NCI-H748 (cell line): ENCODE measurements around the gene DPH6.

Experiments
- DNase-seq: peaks from one replicate; lab custom pipeline; 2025; ENCODE audit not compliant: unreplicated experiment; lab: John Stamatoyannopoulos, UW

Gene DPH6

DNA sequence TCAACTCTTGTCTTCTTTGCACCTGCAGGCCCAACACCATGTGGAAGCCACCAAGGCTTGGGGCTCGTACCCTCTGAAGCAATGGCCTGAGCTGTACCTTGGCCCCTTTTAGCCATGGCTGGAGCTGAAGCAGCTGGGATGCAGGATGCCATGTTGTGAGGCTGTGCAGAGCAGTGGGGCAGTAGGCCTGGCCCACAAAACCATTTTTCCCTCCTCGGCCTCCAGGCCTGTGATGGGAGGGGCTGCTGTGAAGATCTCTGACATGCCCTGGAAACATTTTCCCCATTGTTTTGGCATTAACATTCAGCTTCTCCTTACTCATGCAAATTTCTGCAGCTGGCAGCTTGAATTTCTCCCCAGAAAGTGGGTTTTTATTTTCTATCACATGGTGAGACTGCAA, 58.5 kb downstream of the DPH6 start:
- DNase-seq: no peak

DNA sequence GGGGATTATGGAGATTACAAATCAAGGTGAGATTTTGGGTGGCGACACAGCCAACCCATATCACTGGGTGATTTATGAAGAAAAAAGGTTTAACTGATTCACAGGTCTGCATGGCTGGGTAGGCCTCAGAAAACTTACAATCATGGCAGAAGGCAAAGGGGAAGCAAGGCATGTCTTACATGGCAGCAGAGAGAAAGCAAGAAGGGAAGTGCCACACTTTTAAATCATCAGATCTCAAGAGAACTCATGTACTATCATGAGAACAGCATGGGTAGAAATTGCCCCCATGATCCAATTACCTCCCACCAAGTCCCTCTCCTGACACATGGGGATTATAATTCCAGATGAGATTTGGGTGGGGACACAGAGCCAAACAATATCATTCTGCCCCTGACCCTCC, 59.7 kb downstream of the DPH6 start:
- no peak for DNase-seq

DNA sequence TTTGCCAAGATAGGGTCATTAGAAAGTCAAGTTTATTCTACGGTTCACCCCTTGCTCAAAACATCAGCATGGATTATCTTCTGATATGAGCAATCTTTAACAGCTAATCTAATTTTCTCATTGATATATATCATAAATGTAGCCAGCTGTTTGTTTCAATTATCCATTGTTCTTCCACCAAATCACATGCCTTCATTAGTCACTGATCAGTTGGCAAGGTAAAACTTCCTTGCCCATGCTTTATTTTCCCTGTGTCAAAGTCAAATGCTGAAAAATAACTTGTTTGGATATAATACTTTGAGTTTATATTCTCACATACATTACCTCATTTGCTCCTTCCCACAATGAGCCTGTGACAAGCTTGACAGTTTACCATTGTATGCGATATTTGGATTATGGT, 60.6 kb downstream of the DPH6 start:
- no peak for DNase-seq

- DNase-seq: no peak
These were observed 61.6 kb downstream of the DPH6 start for GRCh38 chr15:35484231-35484945.

DNA sequence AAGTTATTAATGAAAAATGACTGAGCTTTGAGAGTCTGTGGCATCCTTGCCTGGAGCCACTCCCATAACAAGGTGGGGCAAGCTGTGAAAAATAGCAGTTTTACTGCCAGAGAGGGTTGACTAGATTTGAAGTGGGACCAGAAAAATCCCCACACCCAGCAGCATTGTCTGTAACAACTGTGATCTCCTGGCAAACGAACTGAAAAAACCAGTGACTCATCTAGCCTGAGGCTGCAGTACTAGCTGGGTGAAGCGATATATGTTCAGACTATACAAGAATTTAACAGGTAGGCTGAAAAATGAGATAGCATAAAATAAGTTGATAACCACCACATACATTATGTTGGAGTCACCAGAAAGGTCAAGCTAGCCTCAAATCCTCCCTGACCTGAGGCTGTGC, 64.0 kb downstream of the DPH6 start:
- DNase-seq: no peak

DNA sequence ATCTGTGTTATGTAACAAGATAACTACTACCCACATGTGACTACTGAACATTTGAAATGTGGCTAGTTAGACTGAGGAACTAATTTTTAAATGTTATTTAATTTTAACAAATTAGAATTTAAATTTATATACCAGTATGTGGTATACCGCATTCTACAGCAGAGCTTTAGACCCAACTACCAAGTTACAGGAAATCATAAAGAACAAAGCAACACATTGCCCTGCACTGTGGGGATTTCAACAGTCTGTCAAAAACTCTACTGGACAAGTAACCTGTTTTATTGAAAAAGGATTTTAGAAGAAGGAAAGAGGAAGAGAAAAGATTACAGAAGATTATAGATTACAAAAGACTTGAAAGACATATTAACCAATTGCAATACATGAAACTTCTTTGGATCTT, 64.9 kb downstream of the DPH6 start:
- DNase-seq: no peak

DNA sequence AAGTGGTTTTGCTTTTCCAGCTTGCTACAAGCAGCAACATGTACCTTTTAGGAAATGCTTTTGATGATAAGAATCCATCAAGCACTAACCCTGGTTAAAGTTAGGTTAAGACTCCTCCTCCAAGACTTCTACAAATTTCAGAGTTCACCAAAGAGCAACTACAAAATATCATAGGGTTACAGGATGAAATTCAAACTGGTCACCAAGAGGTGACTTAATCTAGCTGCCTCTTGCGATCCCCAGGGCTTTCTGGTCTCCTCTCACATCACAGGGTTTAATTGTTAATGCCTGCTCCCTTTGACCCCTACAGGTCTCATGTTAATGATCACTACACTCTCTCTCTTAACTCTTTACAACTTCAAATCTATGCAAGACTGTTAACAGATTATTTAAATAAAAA, 66.5 kb downstream of the DPH6 start:
- DNase-seq: no peak

DNA sequence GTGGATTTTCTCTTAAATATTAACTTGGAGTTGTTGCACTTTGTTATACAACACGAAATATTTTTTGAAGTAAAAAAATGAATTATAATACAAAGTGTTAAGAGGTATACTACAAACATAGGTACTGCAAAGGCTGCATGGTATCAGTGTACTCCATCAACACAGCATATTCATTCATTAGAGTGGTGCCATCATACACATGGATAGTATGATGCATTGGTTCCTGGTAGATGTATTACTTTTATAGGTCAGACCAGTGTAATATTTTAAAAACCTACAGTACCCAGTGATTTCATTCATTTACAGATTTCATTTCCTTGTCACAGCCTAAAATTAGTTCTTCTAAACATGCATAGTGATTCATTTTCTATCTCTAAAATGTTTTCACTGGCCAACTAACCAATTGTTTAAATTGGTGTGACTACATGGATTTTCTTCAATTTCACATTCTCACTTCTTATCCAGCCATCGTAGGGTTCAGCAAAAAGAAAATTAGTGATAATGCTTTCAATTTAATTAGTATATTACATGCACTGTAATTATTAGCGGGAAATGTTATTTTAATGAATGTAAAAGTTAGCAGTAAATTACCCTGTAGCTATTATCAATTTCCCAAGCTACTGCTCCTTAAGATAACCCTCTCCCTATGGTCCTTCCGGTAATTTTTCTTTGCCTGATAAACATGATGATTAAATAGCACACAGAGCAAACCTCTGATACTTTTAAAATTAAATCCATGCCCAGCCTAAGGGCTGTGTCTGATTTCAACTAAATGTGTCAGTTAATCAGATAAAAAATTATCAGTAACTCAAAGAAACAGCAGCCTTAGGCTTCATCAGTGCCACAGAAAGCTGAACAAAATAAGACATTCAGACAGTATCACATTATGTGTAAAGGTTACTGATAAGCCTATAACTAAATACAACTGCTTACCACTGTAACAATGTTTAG, 68.4 kb downstream of the DPH6 start:
- no peak for DNase-seq

DNA sequence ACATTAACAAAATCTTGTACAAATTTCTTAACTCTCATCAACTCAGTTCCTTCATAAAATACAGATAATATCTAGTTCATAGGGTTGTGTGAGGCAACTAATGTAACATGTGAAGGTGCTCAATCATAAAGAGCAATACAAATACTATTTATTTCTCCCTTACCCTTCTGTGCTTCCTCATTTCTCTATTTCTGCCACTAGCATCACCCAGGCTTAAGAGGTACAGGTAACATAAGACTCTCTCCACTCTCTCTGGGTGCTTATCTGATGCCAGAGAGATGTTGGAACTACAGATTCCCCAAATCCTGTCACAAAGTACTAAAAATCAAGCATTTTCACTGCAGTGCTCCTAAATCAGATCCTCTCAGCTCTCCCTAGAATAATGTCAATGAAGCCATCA, 74.9 kb downstream of the DPH6 start:
- DNase-seq: no peak

- DNase-seq: no peak
These were observed 75.5 kb downstream of the DPH6 start for GRCh38 chr15:35470441-35470840.

GRCh38 chr15:35466476-35466875, 79.5 kb downstream of the DPH6 start:
- no peak for DNase-seq

DNA sequence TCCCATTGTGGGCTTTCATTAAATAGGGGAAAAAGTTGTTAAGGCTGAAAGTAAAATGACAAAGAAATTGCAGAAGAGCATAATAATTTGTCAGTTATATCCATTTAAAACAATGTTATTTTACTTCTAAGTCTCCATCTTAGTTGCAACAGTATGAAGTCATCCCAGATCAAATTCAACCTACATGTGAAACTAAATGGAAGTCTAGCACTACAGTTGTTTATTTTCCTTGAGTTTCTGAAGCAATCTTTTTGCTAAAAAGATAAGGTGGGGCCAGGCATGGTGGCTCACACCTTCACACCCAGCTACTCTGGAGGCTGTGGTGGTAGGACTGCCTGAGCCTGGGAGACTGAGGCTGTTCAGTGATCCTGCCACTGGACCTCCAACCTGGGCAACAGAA, 80.2 kb downstream of the DPH6 start:
- DNase-seq: no peak

GRCh38 chr15:35460616-35461015, 85.3 kb downstream of the DPH6 start:
- no peak for DNase-seq

DNA sequence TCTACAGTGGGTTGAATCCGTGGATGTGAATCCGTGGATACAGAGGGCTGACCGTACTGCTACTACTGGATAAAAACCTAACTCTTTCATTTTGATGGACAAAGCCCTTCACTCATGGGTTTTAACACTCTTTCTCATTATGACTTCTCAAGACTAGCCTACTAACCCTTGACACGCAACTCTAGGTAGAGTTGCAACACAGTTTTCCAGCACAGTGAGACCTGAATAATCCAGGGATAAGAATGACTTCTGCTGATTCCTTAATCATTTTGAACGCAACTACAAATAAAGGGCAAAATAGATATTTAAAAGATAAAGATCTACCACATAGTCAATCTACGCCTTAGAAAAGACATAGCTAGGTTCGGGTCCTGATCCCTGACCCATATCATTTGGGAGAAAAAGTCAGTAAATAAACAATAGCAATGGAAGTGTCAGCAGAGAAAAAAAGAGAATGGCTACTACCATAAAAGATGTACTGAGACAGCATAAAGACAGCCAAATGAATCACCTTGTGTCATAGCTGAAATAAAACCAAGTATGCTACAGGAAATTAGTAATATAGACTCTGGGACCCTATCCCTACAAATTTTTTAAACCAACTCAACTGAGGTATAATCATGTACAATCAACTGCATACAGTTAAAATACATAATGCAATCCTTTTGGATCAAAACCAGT, 87.6 kb downstream of the DPH6 start:
- DNase-seq: no peak

DNA sequence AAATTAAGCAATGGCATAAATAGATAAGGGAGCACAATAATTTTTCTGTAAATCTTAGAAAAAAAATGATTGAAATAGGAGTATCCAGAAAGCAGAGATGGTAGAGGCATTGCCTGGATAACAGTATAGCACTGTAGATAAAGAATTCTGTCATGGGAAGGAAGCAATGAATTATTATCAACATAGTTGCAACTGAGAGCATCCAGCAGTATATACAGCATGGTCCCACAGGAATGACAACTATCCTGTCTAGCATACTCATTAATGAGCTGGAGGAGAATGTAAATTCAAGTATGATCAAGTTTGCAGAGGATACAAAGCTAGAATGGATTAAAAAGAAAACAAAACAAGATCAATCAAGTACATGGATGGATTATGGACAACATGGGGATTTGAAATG, 90.8 kb downstream of the DPH6 start:
- DNase-seq: no peak

- no peak for DNase-seq
These were observed 95.5 kb downstream of the DPH6 start for GRCh38 chr15:35450492-35450891.

DNA sequence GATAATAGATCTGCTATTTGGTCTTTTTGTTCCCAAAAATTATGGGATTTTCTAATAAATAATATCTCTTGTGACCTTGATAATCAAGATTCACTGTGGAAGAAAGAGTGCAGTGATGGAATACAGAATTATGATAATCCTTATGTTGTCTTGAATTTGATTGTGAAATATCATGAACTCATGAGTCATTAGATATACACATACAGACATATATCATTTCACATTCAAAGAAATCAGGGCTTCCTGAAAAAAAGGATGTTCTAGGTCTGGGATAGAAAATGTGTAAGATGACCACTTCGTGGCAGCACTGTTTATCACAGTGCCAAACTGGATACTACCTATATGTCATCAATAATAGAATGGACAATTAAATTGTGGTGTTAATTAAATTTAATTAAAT, 97.7 kb downstream of the DPH6 start:
- DNase-seq: no peak

- no peak for DNase-seq
These were observed 100.1 kb downstream of the DPH6 start for GRCh38 chr15:35445891-35446290.

- peak; percentile 1 for DNase-seq
These were observed 101.3 kb downstream of the DPH6 start for GRCh38 chr15:35444557-35445204.

DNA sequence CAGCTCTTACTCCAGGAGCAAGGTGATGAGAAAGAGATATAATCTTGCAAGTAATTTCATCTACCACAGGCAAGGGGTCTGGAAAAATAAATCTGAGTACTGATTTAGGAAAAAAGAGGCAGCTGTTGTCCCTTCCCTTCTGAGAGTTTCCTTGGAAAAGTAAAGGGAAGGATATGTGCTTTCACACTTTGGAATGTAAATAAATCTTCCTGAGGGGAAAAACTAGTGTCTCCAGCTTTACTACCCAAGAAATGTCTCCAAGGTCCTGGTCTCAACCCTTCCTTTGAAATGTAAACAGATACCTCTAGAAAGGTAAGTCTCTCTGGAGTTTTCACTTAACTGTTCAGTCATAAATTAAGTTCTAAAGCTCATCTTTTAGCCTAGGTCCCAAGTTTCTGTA, 102.6 kb downstream of the DPH6 start:
- DNase-seq: no peak

DNA sequence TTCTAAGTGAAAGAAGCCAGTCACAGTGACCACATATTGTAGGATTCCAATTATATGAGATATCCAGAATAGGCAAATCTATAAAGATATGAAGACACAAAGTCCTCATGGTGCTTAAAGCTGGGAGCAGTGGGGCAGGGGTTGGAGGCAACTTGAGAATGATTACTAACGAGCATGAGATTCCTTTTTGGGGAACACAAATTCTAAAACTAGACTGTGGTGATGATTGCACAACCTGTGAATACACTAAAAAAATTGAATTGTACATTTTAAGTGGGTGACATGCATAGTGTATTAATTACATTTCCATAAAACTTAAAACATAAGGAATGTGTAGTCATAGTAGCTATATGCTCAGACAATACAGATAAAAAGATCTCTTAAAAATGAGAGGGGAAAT, 103.2 kb downstream of the DPH6 start:
- no peak for DNase-seq
